ENCODE data around the gene MPDU1. TPM values are rescaled to one million over a fixed set of nuclear protein-coding genes. Genes with fewer than 3 reads are reported as not detected.

MPDU1 gene
- total RNA-seq, 1 experiment from 2014 or later = 73.1 TPM

GRCh38 chr17:7538050-7538449, 45.6 kb upstream of the MPDU1 start:
- no peaks in the 10 kb centered on the region for H3K9me3 ChIP-seq (ENCODE audit: control insufficient read depth, low read depth, low read length)
- H3K27ac Mint-ChIP-seq = no peak overlapping the region
- H3K56ac ChIP-seq (ENCODE audit: insufficient read length, low read depth, low read length) = no peak overlapping the region
- H4K91ac ChIP-seq (ENCODE audit: insufficient read length, low read depth, low read length) = no peak overlapping the region
- H3K4ac ChIP-seq (ENCODE audit: low read depth, low read length) = no peak overlapping the region
- no peak overlapping the region for H3K14ac ChIP-seq (ENCODE audit: insufficient read depth, low read length)
- no peak overlapping the region for H2BK15ac ChIP-seq (ENCODE audit: low read depth, low read length)
- H3K4me3 Mint-ChIP-seq = no peak overlapping the region
- no peak overlapping the region for H3K18ac ChIP-seq (ENCODE audit: insufficient read length, low read depth, low read length)
- H3K27me3 ChIP-seq (ENCODE audit: insufficient read depth, low read length) = no peaks in the 10 kb centered on the region
- no peak overlapping the region for H2BK12ac ChIP-seq (ENCODE audit: insufficient read length, low read depth, low read length)
- no peak overlapping the region for H2BK20ac ChIP-seq (ENCODE audit: low read depth, low read length, poor library complexity, severe bottlenecking)
- no peak overlapping the region for H2BK120ac ChIP-seq (ENCODE audit: low read depth, low read length, poor library complexity, severe bottlenecking)
- no peak overlapping the region for H4K5ac ChIP-seq (ENCODE audit: insufficient read length, low read depth, low read length)
- TF ChIP-seq CTCF (conservative IDR thresholded peaks at IDR 0.05) = no peak
- H3K9ac ChIP-seq (ENCODE audit: extremely low read depth, insufficient read length, low read length) = no peak overlapping the region
- no peaks in the 10 kb centered on the region; a peak in 1 of 7 replicates for H3K36me3 Mint-ChIP-seq (ENCODE audit: insufficient read depth in 1 of 3, low read depth in 3 of 3)
- H3K27ac ChIP-seq (ENCODE audit: insufficient read length, low read depth, low read length) = no peak overlapping the region
- peaks cover 0 to 5% of the 10 kb centered on the region in 2 experiments; a peak in 2 of 4 replicates for H3K4me1 Mint-ChIP-seq
- H2BK5ac ChIP-seq (ENCODE audit: insufficient read length, low read length) = no peak overlapping the region
- H3K27me3 Mint-ChIP-seq (ENCODE audit: low read depth) = peaks cover 18% of the 10 kb centered on the region
- no peak overlapping the region for H3K4me2 ChIP-seq (ENCODE audit: insufficient read depth, insufficient read length, low read length)
- H2AK5ac ChIP-seq (ENCODE audit: insufficient read length, low read length) = no peak overlapping the region
- WGBS (ENCODE audit: extremely low coverage, insufficient read length, low lambda C conversion rate) = no CpG with 5 or more reads among the region's 3 CpGs
- H3K23ac ChIP-seq (ENCODE audit: insufficient read length, low read depth, low read length) = no peak overlapping the region
- H4K20me1 ChIP-seq (ENCODE audit: control insufficient read depth, insufficient read depth, insufficient read length) = no peaks in the 10 kb centered on the region
- no peaks in the 10 kb centered on the region for H3K4me1 ChIP-seq (ENCODE audit: insufficient read depth, low read length)
- DNase-seq = no peak
- H3K9me3 Mint-ChIP-seq = peaks cover 0 to 6% of the 10 kb centered on the region in 2 experiments; a peak in 4 of 5 replicates
- no peak overlapping the region for H2AFZ ChIP-seq (ENCODE audit: low read length)
- no peak overlapping the region for H3T11ph ChIP-seq (ENCODE audit: low read length)
- no peaks in the 10 kb centered on the region for H3K79me2 ChIP-seq (ENCODE audit: insufficient read depth, low read length)
- no peaks in the 10 kb centered on the region for H3K23me2 ChIP-seq (ENCODE audit: insufficient read length, low read depth, low read length, poor library complexity, severe bottlenecking)
- no peak overlapping the region for H4K8ac ChIP-seq (replicated peaks; ENCODE audit: insufficient read length, low read depth, low read length)
- H3K79me1 ChIP-seq (ENCODE audit: insufficient read depth, low read depth, low read length, poor library complexity, severe bottlenecking) = no peaks in the 10 kb centered on the region
